ENCODE data around the gene ZEB1.

DNA sequence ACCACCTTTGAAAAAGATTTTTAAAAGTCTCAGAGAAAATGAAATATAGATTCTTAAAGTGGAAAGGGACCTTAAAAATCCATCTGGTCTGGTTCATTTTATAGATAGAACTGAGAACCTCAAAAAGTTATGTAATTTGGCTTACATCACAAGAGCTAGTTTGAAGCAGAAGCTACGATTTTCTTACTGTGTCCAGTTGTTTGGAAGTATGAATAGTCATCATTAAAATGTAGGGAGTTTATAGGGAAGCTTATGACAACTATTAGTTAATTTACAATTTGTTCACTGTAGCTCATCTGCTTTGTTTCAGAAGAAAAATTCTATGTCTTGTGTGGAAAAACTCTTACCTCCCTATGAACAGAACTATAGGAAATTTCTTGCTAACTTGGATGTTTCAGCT, 26.9 kb downstream of the ZEB1 start:
- TF ChIP-seq RCOR1 (conservative IDR thresholded peaks at IDR 0.05; ENCODE audit: low read depth, low read length), result no peak
- TF ChIP-seq BRCA1 (IDR thresholded peaks at IDR 0.05; ENCODE audit: low read depth, low read length), result no peak
- no peak for TF ChIP-seq KDM1A (IDR thresholded peaks at IDR 0.05; ENCODE audit: borderline replicate concordance)
- TF ChIP-seq, protein P1, sequence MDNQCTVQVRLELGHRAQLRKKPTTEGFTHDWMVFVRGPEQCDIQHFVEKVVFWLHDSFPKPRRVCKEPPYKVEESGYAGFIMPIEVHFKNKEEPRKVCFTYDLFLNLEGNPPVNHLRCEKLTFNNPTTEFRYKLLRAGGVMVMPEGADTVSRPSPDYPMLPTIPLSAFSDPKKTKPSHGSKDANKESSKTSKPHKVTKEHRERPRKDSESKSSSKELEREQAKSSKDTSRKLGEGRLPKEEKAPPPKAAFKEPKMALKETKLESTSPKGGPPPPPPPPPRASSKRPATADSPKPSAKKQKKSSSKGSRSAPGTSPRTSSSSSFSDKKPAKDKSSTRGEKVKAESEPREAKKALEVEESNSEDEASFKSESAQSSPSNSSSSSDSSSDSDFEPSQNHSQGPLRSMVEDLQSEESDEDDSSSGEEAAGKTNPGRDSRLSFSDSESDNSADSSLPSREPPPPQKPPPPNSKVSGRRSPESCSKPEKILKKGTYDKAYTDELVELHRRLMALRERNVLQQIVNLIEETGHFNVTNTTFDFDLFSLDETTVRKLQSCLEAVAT (IDR thresholded peaks at IDR 0.05), result no peak
- TF ChIP-seq STAT3 (IDR thresholded peaks at IDR 0.05; ENCODE audit: low read depth, low read length), result no peak
- no peak for TF ChIP-seq CTCF (IDR thresholded peaks at IDR 0.05 in 2 of 3, conservative IDR thresholded peaks at IDR 0.05 in 1 of 3; ENCODE audit: control insufficient read depth in 2 of 3, extremely low read depth in 1 of 3, insufficient read depth in 1 of 3, low read depth in 3 of 3, low read length in 3 of 3)
- TF ChIP-seq RFX5 (IDR thresholded peaks at IDR 0.05; ENCODE audit: low read depth, low read length), result no peak
- TF ChIP-seq LARP7 (IDR thresholded peaks at IDR 0.05), result no peak
- TF ChIP-seq SP1 (IDR thresholded peaks at IDR 0.05; ENCODE audit: low read depth, low read length), result no peak
- no peak for TF ChIP-seq EGR1 (IDR thresholded peaks at IDR 0.05; ENCODE audit: borderline replicate concordance in 1 of 2, low read depth in 2 of 2, low read length in 2 of 2)
- TF ChIP-seq, protein P2, sequence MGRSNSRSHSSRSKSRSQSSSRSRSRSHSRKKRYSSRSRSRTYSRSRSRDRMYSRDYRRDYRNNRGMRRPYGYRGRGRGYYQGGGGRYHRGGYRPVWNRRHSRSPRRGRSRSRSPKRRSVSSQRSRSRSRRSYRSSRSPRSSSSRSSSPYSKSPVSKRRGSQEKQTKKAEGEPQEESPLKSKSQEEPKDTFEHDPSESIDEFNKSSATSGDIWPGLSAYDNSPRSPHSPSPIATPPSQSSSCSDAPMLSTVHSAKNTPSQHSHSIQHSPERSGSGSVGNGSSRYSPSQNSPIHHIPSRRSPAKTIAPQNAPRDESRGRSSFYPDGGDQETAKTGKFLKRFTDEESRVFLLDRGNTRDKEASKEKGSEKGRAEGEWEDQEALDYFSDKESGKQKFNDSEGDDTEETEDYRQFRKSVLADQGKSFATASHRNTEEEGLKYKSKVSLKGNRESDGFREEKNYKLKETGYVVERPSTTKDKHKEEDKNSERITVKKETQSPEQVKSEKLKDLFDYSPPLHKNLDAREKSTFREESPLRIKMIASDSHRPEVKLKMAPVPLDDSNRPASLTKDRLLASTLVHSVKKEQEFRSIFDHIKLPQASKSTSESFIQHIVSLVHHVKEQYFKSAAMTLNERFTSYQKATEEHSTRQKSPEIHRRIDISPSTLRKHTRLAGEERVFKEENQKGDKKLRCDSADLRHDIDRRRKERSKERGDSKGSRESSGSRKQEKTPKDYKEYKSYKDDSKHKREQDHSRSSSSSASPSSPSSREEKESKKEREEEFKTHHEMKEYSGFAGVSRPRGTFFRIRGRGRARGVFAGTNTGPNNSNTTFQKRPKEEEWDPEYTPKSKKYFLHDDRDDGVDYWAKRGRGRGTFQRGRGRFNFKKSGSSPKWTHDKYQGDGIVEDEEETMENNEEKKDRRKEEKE (IDR thresholded peaks at IDR 0.05), result no peak
